Activated CD4-positive, alpha-beta memory T cell treated with anti-CD3 and anti-CD28 coated beads for 36 hours (primary cell): ENCODE measurements around the gene PSMA6. TPM values are rescaled to one million over a fixed set of nuclear protein-coding genes. Genes with fewer than 3 reads are reported as not detected.
"Not testable (repeated sequence)": the region's sequence is repeated elsewhere in the genome, so short reads cannot be mapped to it uniquely, and the experiment has no call there.

Experiments
- CTCF ChIA-PET: fragments of 350-600 bp; sonication (Branson Sonifier 250); formaldehyde crosslinking; loops from one replicate; lab custom pipeline; 2021; ENCODE audit warnings: antibody characterized with exemption, inconsistent platforms; lab: Charles Lee
- POLR2A ChIA-PET: fragments of 350-600 bp; sonication (Branson Sonifier 250); formaldehyde crosslinking; loops from one replicate; lab custom pipeline; 2021; ENCODE audit warnings: antibody characterized with exemption; lab: Charles Lee
- DNase-seq: peaks from one replicate; pipeline ENCODE4 v3.0.0-alpha.2; 2020
- H3K27ac Mint-ChIP-seq: one replicate; pipeline ENCODE4 v1.8.0; 2021; ENCODE audit warnings: mixed read lengths
- H3K27me3 Mint-ChIP-seq: one replicate; pipeline ENCODE4 v1.8.0; 2021; ENCODE audit warnings: mixed read lengths
- H3K36me3 Mint-ChIP-seq: one replicate; pipeline ENCODE4 v1.8.0; 2021; ENCODE audit warnings: mixed read lengths
- H3K4me1 Mint-ChIP-seq: one replicate; pipeline ENCODE4 v1.8.0; 2021; ENCODE audit warnings: low read depth, mixed read lengths
- H3K4me3 Mint-ChIP-seq: one replicate; pipeline ENCODE4 v1.8.0; 2021; ENCODE audit warnings: mild to moderate bottlenecking, mixed read lengths
- H3K9me3 Mint-ChIP-seq: one replicate; pipeline ENCODE4 v1.8.0; 2021; ENCODE audit warnings: mixed read lengths
- intact Hi-C: fragments of 100-400 bp; cut with micrococcal nuclease; formaldehyde crosslinking; loops from one replicate; pipeline ENCODE4 v1.15.1; 2023
- total RNA-seq, 2 experiments: library from RNA; stranded (reverse); gene quantifications; one replicate each; pipeline ENCODE4 v1.2.3, GENCODE V29; 2021

The PSMA6 gene
- 100 to 1,000 TPM; 407 to 425 TPM for total RNA-seq

GRCh38 chr14:35292051-35292769 is at the start of gene PSMA6:
Gene PSMA6 (plus strand): TSS chr14:35292382. CDS start chr14:35292477, 95 bp downstream.
- CTCF ChIA-PET = interaction anchor here (0.6 to 3.4 kb wide), 10 partner anchors 8 to 311 kb away, joined by 3 to 31 read pairs (median 4); partner anchors contain the start of genes NFKBIA, PPP2R3C and PRORP
- no peaks in the 10 kb centered on the region for H3K9me3 Mint-ChIP-seq
- H3K36me3 Mint-ChIP-seq = peaks cover 29% of the 10 kb centered on the region
- DNase-seq = peak; percentile 100
- H3K27me3 Mint-ChIP-seq = no peaks in the 10 kb centered on the region
- POLR2A ChIA-PET = interaction anchor here (0.8 to 4.2 kb wide), 22 partner anchors 9 to 310 kb away, joined by 3 to 147 read pairs (median 5); partner anchors contain the start of genes FAM177A1, NFKBIA, PPP2R3C and PRORP
- peak within 1 kb of the TSS; percentile 99 for H3K4me3 Mint-ChIP-seq
- H3K4me1 Mint-ChIP-seq = peaks cover 50% of the 10 kb centered on the region
- intact Hi-C loops = loop anchor here (1.0 to 5.0 kb wide), 11 partner anchors 9 to 419 kb away; partner anchors contain the start of genes FAM177A1, NFKBIA, PRORP and SRP54
- H3K27ac Mint-ChIP-seq = peak within 1 kb of the TSS; percentile 97

- CTCF ChIA-PET = interaction anchor here (0.7 kb wide), 1 partner anchor 21 kb away, joined by 3 read pairs; no protein-coding TSS in a partner anchor
- Mint-ChIP-seq H3K4me3 (no peak overlapping the region), H3K36me3 (peaks cover 6% of the 10 kb centered on the region), H3K27ac (no peak overlapping the region), H3K27me3 (no peaks in the 10 kb centered on the region), H3K4me1 (peaks cover 6% of the 10 kb centered on the region), H3K9me3 (no peaks in the 10 kb centered on the region)
- no peak for DNase-seq
- intact Hi-C loops = no loop called here
- POLR2A ChIA-PET = interaction anchor here (0.8 kb wide), 1 partner anchor 156 kb away, joined by 3 read pairs; no protein-coding TSS in a partner anchor
Observed at GRCh38 chr14:35242599-35243311, 49.4 kb upstream of the PSMA6 start.

GRCh38 chr14:35243956-35244355 is 48.2 kb upstream of the PSMA6 start:
- peaks cover 8% of the 10 kb centered on the region for H3K36me3 Mint-ChIP-seq
- ChIA-PET CTCF (no interaction called here), POLR2A (no interaction called here)
- H3K4me3 Mint-ChIP-seq = no peak overlapping the region
- no peaks in the 10 kb centered on the region for H3K27me3 Mint-ChIP-seq
- no peak for DNase-seq
- H3K9me3 Mint-ChIP-seq = no peaks in the 10 kb centered on the region
- H3K4me1 Mint-ChIP-seq = peaks cover 6% of the 10 kb centered on the region
- intact Hi-C loops = loop anchor here (2.0 kb wide), 1 partner anchor 13 kb away; no protein-coding TSS in a partner anchor
- no peak overlapping the region for H3K27ac Mint-ChIP-seq

- H3K27ac Mint-ChIP-seq = no peak overlapping the region
- no peak for DNase-seq
- ChIA-PET POLR2A (no interaction called here), CTCF (interaction anchor here (0.6 to 1.7 kb wide), 3 partner anchors 15 to 229 kb away, joined by 3 to 7 read pairs (median 3); no protein-coding TSS in a partner anchor)
- intact Hi-C loops = loop anchor here (2.0 kb wide), 1 partner anchor 14 kb away; no protein-coding TSS in a partner anchor
- H3K4me1 Mint-ChIP-seq = peaks cover 6% of the 10 kb centered on the region
- H3K27me3 Mint-ChIP-seq = no peaks in the 10 kb centered on the region
- peaks cover 9% of the 10 kb centered on the region for H3K36me3 Mint-ChIP-seq
- H3K9me3 Mint-ChIP-seq = no peaks in the 10 kb centered on the region
- no peak overlapping the region for H3K4me3 Mint-ChIP-seq
Observed at GRCh38 chr14:35244542-35244941, 47.6 kb upstream of the PSMA6 start.

- no peaks in the 10 kb centered on the region for H3K9me3 Mint-ChIP-seq
- intact Hi-C loops = loop anchor here (2.0 kb wide), 1 partner anchor 14 kb away; no protein-coding TSS in a partner anchor
- POLR2A ChIA-PET = no interaction called here
Observed at GRCh38 chr14:35245051-35245450, 47.1 kb upstream of the PSMA6 start.

GRCh38 chr14:35247777-35248475 is 44.3 kb upstream of the PSMA6 start:
- H3K4me1 Mint-ChIP-seq = peaks cover 6% of the 10 kb centered on the region
- DNase-seq = no peak
- H3K27ac Mint-ChIP-seq = no peak overlapping the region
- H3K4me3 Mint-ChIP-seq = no peak overlapping the region
- intact Hi-C loops = no loop called here
- POLR2A ChIA-PET = no interaction called here
- H3K27me3 Mint-ChIP-seq = no peaks in the 10 kb centered on the region
- H3K36me3 Mint-ChIP-seq = peaks cover 7% of the 10 kb centered on the region
- CTCF ChIA-PET = no interaction called here
- H3K9me3 Mint-ChIP-seq = no peaks in the 10 kb centered on the region

More at GRCh38 chr14:35245051-35245450, 47.1 kb upstream of the PSMA6 start:
- CTCF ChIA-PET = interaction anchor here (0.6 to 1.7 kb wide), 3 partner anchors 16 to 230 kb away, joined by 3 to 7 read pairs (median 3); no protein-coding TSS in a partner anchor
- Mint-ChIP-seq H3K27ac (no peak overlapping the region), H3K27me3 (no peaks in the 10 kb centered on the region), H3K4me3 (no peak overlapping the region), H3K36me3 (peaks cover 9% of the 10 kb centered on the region), H3K4me1 (peaks cover 6% of the 10 kb centered on the region)
- no peak for DNase-seq

GRCh38 chr14:35248476-35248788 is 43.8 kb upstream of the PSMA6 start:
- intact Hi-C loops = no loop called here
- ChIA-PET CTCF (no interaction called here), POLR2A (no interaction called here)
- Mint-ChIP-seq H3K27ac (no peak overlapping the region), H3K4me3 (no peak overlapping the region), H3K27me3 (no peaks in the 10 kb centered on the region), H3K4me1 (peaks cover 11% of the 10 kb centered on the region), H3K9me3 (no peaks in the 10 kb centered on the region), H3K36me3 (peaks cover 7% of the 10 kb centered on the region)
- no peak for DNase-seq

GRCh38 chr14:35250319-35250718 is 41.9 kb upstream of the PSMA6 start:
- DNase-seq = no peak
- Mint-ChIP-seq H3K4me3 (no peak overlapping the region), H3K27me3 (no peaks in the 10 kb centered on the region), H3K27ac (no peak overlapping the region), H3K4me1 (peaks cover 27% of the 10 kb centered on the region), H3K9me3 (no peaks in the 10 kb centered on the region), H3K36me3 (peaks cover 10% of the 10 kb centered on the region)
- ChIA-PET CTCF (interaction anchor here (1.1 kb wide), 1 partner anchor 21 kb away, joined by 3 read pairs; no protein-coding TSS in a partner anchor), POLR2A (no interaction called here)
- intact Hi-C loops = no loop called here

- POLR2A ChIA-PET = no interaction called here
- intact Hi-C loops = no loop called here
- peak overlapping the region; percentile 26 for H3K27ac Mint-ChIP-seq
- H3K36me3 Mint-ChIP-seq = peaks cover 10% of the 10 kb centered on the region
- CTCF ChIA-PET = no interaction called here
- no peak overlapping the region for H3K4me3 Mint-ChIP-seq
- no peaks in the 10 kb centered on the region for H3K27me3 Mint-ChIP-seq
- no peaks in the 10 kb centered on the region for H3K9me3 Mint-ChIP-seq
- DNase-seq = peak; percentile 22
- H3K4me1 Mint-ChIP-seq = peaks cover 30% of the 10 kb centered on the region
Observed at GRCh38 chr14:35252451-35252868, 39.7 kb upstream of the PSMA6 start.

- intact Hi-C loops, H3K36me3 Mint-ChIP-seq, CTCF ChIA-PET, H3K27ac Mint-ChIP-seq, DNase-seq, H3K4me3 Mint-ChIP-seq, H3K9me3 Mint-ChIP-seq, H3K27me3 Mint-ChIP-seq: not testable (repeated sequence)
- H3K4me1 Mint-ChIP-seq = peaks cover 30% of the 10 kb centered on the region
- POLR2A ChIA-PET = interaction anchor here (0.7 kb wide), 2 partner anchors 151 to 160 kb away, joined by 3 to 5 read pairs; partner anchors contain the start of gene NFKBIA
Observed at GRCh38 chr14:35253056-35253455, 39.1 kb upstream of the PSMA6 start.

GRCh38 chr14:35254034-35254622 is 38.1 kb upstream of the PSMA6 start:
- peak overlapping the region; percentile 52 for H3K27ac Mint-ChIP-seq
- DNase-seq, H3K9me3 Mint-ChIP-seq, H3K36me3 Mint-ChIP-seq, H3K4me3 Mint-ChIP-seq, H3K27me3 Mint-ChIP-seq, intact Hi-C loops: not testable (repeated sequence)
- peaks cover 30% of the 10 kb centered on the region for H3K4me1 Mint-ChIP-seq
- ChIA-PET CTCF (interaction anchor here (0.5 to 1.2 kb wide), 2 partner anchors 19 to 84 kb away, joined by 4 read pairs; no protein-coding TSS in a partner anchor), POLR2A (interaction anchor here (0.7 kb wide), 2 partner anchors 150 to 271 kb away, joined by 3 read pairs; partner anchors contain the start of genes NFKBIA and SRP54)
